ENCODE data around the gene ZNF385A.

Gene ZNF385A

GRCh38 chr12:54404061-54405004 lies 19.8 kb upstream of the ZNF385A start:
- Histone ChIP-seq H3K9me3 (ENCODE audit: control insufficient read depth, insufficient read depth, low read depth, low read length) (no peaks in the 10 kb centered on the region), H3K4me3 (ENCODE audit: low read depth, low read length) (no peak overlapping the region), H3K27ac (ENCODE audit: extremely low read depth, low read depth, low read length) (no peak overlapping the region), H3K36me3 (ENCODE audit: control insufficient read depth in 2 of 2, insufficient read depth in 1 of 2, low read length in 2 of 2) (peaks cover 13 to 91% of the 10 kb centered on the region in 2 experiments), H3K4me1 (ENCODE audit: control insufficient read depth, insufficient read depth, low read length) (no peaks in the 10 kb centered on the region)
- TF ChIP-seq ZNF221 (tag by site-specific recombination; IDR thresholded peaks at IDR 0.05; ENCODE audit: borderline replicate concordance) (no peak), CTCF (tag by site-specific recombination; IDR thresholded peaks at IDR 0.05) (peak; percentile 84), ZNF621 (tag by site-specific recombination; IDR thresholded peaks at IDR 0.05) (no peak), ZNF654 (tag by site-specific recombination; IDR thresholded peaks at IDR 0.05; ENCODE audit: low read depth) (peak; percentile 11; the same call in 1 of the 2 replicates), YY1 (tag by site-specific recombination; IDR thresholded peaks at IDR 0.05) (no peak), ZNF521 (tag by site-specific recombination; IDR thresholded peaks at IDR 0.05) (no peak), ZNF24 (tag by site-specific recombination; IDR thresholded peaks at IDR 0.05) (no peak), ZNF211 (tag by site-specific recombination; IDR thresholded peaks at IDR 0.05; ENCODE audit: low read depth) (no peak), PRDM1 (tag by site-specific recombination; IDR thresholded peaks at IDR 0.05) (peak; percentile 64), SETDB1 (IDR thresholded peaks at IDR 0.05; ENCODE audit: insufficient read length, low read length) (no peak), ZNF148 (tag by site-specific recombination; IDR thresholded peaks at IDR 0.05; ENCODE audit: borderline replicate concordance) (no peak), ZNF660 (tag by site-specific recombination; IDR thresholded peaks at IDR 0.05) (0 out of 2 replicates have a peak, but pooled peaks have one; percentile 23), ZNF121 (tag by site-specific recombination; IDR thresholded peaks at IDR 0.05) (no peak), ZNF214 (tag by site-specific recombination; IDR thresholded peaks at IDR 0.05; ENCODE audit: borderline replicate concordance) (no peak)
- CTCF ChIA-PET, result interaction anchor here (0.6 to 12.2 kb wide), 15 partner anchors 8 to 126 kb away, joined by 3 to 924 read pairs (median 5); partner anchors contain the start of gene ITGA5
- POLR2A ChIA-PET, result interaction anchor here (0.6 kb wide), 1 partner anchor 18 kb away, joined by 11 read pairs; no protein-coding TSS in a partner anchor

GRCh38 chr12:54401119-54401518 lies 16.6 kb upstream of the ZNF385A start:
- H3K4me1 ChIP-seq (ENCODE audit: control insufficient read depth, insufficient read depth, low read length), result no peaks in the 10 kb centered on the region
- peaks cover 16 to 93% of the 10 kb centered on the region in 2 experiments for H3K36me3 ChIP-seq (ENCODE audit: control insufficient read depth in 2 of 2, insufficient read depth in 1 of 2, low read length in 2 of 2)
- POLR2A ChIA-PET, result interaction anchor here (0.7 kb wide), 1 partner anchor 22 kb away, joined by 3 read pairs; no protein-coding TSS in a partner anchor
- CTCF ChIA-PET, result interaction anchor here (0.7 to 12.2 kb wide), 9 partner anchors 8 to 126 kb away, joined by 3 to 924 read pairs (median 16); partner anchors contain the start of genes ITGA5 and ZNF385A
- H3K27ac ChIP-seq (ENCODE audit: extremely low read depth, low read depth, low read length), result no peak overlapping the region
- H3K9me3 ChIP-seq (ENCODE audit: control insufficient read depth, insufficient read depth, low read depth, low read length), result no peaks in the 10 kb centered on the region
- H3K4me3 ChIP-seq (ENCODE audit: low read depth, low read length), result no peak overlapping the region
- TF ChIP-seq GLI2 (tag by site-specific recombination; IDR thresholded peaks at IDR 0.05; ENCODE audit: borderline replicate concordance, low read depth), result no peak
- TF ChIP-seq BCL11B (tag by site-specific recombination; IDR thresholded peaks at IDR 0.05; ENCODE audit: low read depth), result no peak
- TF ChIP-seq ZNF707 (tag by site-specific recombination; IDR thresholded peaks at IDR 0.05), result no peak
- no peak for TF ChIP-seq SP7 (tag by site-specific recombination; IDR thresholded peaks at IDR 0.05)
- no peak for TF ChIP-seq SETDB1 (IDR thresholded peaks at IDR 0.05; ENCODE audit: insufficient read length, low read length)
- no peak for TF ChIP-seq ZNF311 (tag by site-specific recombination; IDR thresholded peaks at IDR 0.05; ENCODE audit: borderline replicate concordance)
- TF ChIP-seq ZNF37A (tag by site-specific recombination; IDR thresholded peaks at IDR 0.05), result no peak
- TF ChIP-seq ZNF324 (tag by site-specific recombination; IDR thresholded peaks at IDR 0.05), result no peak
- TF ChIP-seq ZNF571 (tag by site-specific recombination; IDR thresholded peaks at IDR 0.05), result no peak
- TF ChIP-seq BCL6B (tag by site-specific recombination; IDR thresholded peaks at IDR 0.05), result no peak
- no peak for TF ChIP-seq PATZ1 (tag by site-specific recombination; IDR thresholded peaks at IDR 0.05)
